Calu3 (cell line): ENCODE data around the gene KIF26B. TPM values are rescaled to one million over a fixed set of nuclear protein-coding genes. Genes with fewer than 3 reads are reported as not detected.
"Not testable (repeated sequence)": the region's sequence is repeated elsewhere in the genome, so short reads cannot be mapped to it uniquely, and the experiment has no call there.

Experiments
- BruUV-seq: library from RNA; stranded (reverse); fragments of 400-500 nt; replicated peaks from 2 replicates; lab custom pipeline; 2021; lab: Mats Ljungman, UMichigan
- CTCF ChIA-PET: fragments of 300-600 bp; sonication (Branson Sonifier 250); formaldehyde crosslinking; loops from one replicate; lab custom pipeline; 2022; ENCODE audit warnings: antibody characterized with exemption; lab: Charles Lee
- DNase-seq: peaks from one replicate; pipeline ENCODE4 v3.0.0; 2022
- H3K27ac Mint-ChIP-seq: one replicate; pipeline ENCODE4 v1.8.0; 2022; ENCODE audit warnings: mixed read lengths; ENCODE audit not compliant: unreplicated experiment
- H3K27me3 Mint-ChIP-seq: one replicate; pipeline ENCODE4 v1.8.0; 2022; ENCODE audit warnings: mixed read lengths; ENCODE audit not compliant: unreplicated experiment
- H3K36me3 Mint-ChIP-seq: one replicate; pipeline ENCODE4 v1.8.0; 2022; ENCODE audit warnings: mild to moderate bottlenecking, moderate library complexity, mixed read lengths; ENCODE audit not compliant: insufficient read depth, unreplicated experiment
- H3K4me1 Mint-ChIP-seq: one replicate; pipeline ENCODE4 v1.8.0; 2022; ENCODE audit warnings: mild to moderate bottlenecking, low read depth, mixed read lengths; ENCODE audit not compliant: unreplicated experiment
- H3K4me3 Mint-ChIP-seq: one replicate; pipeline ENCODE4 v1.8.0; 2022; ENCODE audit warnings: mild to moderate bottlenecking, low read depth, moderate library complexity, mixed read lengths; ENCODE audit not compliant: unreplicated experiment
- H3K9me3 Mint-ChIP-seq: one replicate; pipeline ENCODE4 v1.8.0; 2022; ENCODE audit warnings: low read depth, mixed read lengths; ENCODE audit not compliant: unreplicated experiment
- intact Hi-C: fragments of 100-400 bp; cut with micrococcal nuclease; formaldehyde crosslinking; loops from one replicate; pipeline ENCODE4 v1.10.0; 2022; ENCODE audit not compliant: unreplicated experiment
- total RNA-seq: library from RNA; stranded (reverse); gene quantifications from 2 replicates; pipeline ENCODE4 v1.2.3, GENCODE V29; 2022
- TF ChIP-seq, protein P1 (sequence below): fragments of 200-600 bp; IDR thresholded peaks from one replicate; pipeline ENCODE4 v1.8.0; 2022; ENCODE audit warnings: antibody characterized with exemption; ENCODE audit not compliant: unreplicated experiment

KIF26B gene
- total RNA-seq, 1 experiment from 2014 or later = 1.1 TPM

DNA sequence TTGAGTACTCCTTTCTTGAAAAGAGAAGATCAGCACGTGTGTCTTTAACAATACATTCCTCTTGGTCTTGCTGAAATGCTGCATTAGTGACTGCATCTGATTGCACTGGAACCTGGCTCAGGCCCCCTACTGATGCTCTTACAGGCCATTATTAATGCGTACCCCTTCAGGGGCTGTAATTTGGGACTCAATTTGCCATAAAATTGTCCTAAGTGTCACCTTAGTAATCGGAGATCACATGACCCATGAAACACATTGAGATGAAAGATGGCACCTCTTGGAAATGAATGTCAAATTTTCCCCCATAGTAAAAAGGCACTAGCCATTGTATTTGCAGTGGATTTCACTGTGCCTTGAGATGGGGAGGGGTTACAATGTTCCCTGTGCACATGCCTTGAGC lies 563.3 kb downstream of the KIF26B start:
- DNase-seq = no peak
- CTCF ChIA-PET = no interaction called here
- Mint-ChIP-seq H3K27me3 (no peaks in the 10 kb centered on the region), H3K36me3 (no peaks in the 10 kb centered on the region), H3K27ac (no peak overlapping the region), H3K4me1 (no peaks in the 10 kb centered on the region), H3K4me3 (no peak overlapping the region), H3K9me3 (peaks cover 2% of the 10 kb centered on the region)
- intact Hi-C loops = loop anchor here (5.0 kb wide), 1 partner anchor 139 kb away; no protein-coding TSS in a partner anchor
- no TSS peak for BruUV-seq
- TF ChIP-seq, protein P1, sequence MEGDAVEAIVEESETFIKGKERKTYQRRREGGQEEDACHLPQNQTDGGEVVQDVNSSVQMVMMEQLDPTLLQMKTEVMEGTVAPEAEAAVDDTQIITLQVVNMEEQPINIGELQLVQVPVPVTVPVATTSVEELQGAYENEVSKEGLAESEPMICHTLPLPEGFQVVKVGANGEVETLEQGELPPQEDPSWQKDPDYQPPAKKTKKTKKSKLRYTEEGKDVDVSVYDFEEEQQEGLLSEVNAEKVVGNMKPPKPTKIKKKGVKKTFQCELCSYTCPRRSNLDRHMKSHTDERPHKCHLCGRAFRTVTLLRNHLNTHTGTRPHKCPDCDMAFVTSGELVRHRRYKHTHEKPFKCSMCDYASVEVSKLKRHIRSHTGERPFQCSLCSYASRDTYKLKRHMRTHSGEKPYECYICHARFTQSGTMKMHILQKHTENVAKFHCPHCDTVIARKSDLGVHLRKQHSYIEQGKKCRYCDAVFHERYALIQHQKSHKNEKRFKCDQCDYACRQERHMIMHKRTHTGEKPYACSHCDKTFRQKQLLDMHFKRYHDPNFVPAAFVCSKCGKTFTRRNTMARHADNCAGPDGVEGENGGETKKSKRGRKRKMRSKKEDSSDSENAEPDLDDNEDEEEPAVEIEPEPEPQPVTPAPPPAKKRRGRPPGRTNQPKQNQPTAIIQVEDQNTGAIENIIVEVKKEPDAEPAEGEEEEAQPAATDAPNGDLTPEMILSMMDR = no peak

DNA sequence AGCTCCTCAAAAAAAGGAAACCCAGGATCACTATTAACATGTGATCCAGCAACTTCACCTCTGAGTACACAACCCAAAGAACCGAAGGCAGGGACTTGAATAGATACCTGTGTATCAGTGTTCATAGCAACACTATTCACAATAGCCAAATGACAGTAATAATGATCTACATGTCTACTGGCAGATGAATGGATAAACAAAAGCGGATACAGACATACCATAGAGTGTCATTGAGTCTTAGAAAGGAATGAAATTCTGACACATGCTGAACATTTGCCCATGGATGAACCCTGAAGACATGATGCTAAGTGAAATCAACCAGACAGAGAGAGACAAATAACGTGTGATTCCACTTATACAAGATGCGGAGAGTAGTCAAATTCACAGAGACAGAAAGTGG lies 564.2 kb downstream of the KIF26B start:
- no peaks in the 10 kb centered on the region for H3K4me1 Mint-ChIP-seq
- CTCF ChIA-PET = interaction anchor here (0.8 kb wide), 1 partner anchor 1447 kb away, joined by 3 read pairs; no protein-coding TSS in a partner anchor
- no peaks in the 10 kb centered on the region for H3K36me3 Mint-ChIP-seq
- TF ChIP-seq, protein P1 = no peak
- H3K27me3 Mint-ChIP-seq = no peaks in the 10 kb centered on the region
- no TSS peak for BruUV-seq
- no peak for DNase-seq
- H3K27ac Mint-ChIP-seq = no peak overlapping the region
- no peak overlapping the region for H3K4me3 Mint-ChIP-seq
- peaks cover 2% of the 10 kb centered on the region for H3K9me3 Mint-ChIP-seq
- intact Hi-C loops = loop anchor here (5.0 kb wide), 1 partner anchor 138 kb away; no protein-coding TSS in a partner anchor

DNA sequence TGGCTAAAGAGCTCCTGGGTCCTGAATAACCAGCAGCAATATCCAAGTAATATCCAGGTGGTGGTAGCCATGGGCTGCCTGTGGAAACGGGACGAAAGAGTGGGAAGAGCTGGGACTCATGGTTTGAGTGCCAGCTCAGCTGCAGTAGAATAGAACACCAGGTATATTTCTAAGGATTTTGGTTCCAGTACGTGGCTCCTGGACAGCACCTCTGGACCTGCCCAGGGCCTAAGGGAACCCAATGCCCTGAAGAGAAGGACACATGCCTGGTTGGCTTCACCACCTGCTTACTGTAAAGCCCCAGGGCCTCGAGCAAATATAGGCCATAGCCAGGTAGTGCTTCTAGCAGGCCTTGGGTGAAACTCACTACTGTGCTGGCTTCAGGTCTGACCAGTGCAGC lies 566.7 kb downstream of the KIF26B start:
- no peak overlapping the region for H3K27ac Mint-ChIP-seq
- DNase-seq = no peak
- TF ChIP-seq, protein P1 = no peak
- H3K4me3 Mint-ChIP-seq = no peak overlapping the region
- no peaks in the 10 kb centered on the region for H3K27me3 Mint-ChIP-seq
- peaks cover 7% of the 10 kb centered on the region for H3K9me3 Mint-ChIP-seq
- CTCF ChIA-PET = no interaction called here
- intact Hi-C loops = no loop called here
- no peaks in the 10 kb centered on the region for H3K36me3 Mint-ChIP-seq
- H3K4me1 Mint-ChIP-seq = no peaks in the 10 kb centered on the region
- BruUV-seq = no TSS peak

DNA sequence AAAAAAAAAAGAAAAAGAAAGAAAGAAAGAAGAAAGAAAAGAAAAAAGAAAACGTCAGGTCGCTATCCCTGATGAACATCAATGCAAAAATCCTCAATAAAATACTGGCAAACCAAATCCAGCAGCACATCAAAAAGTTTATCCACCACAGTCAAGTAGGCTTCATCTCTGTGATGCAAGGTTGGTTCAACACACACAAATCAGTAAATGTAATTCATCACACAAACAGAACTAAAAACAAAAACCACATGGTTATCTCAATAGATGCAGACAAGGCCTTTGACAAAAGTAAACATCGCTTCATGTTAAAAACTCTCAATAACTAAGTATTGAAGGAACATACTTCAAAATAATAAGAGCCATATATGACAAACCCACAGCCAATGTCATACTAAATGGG lies 573.2 kb downstream of the KIF26B start:
- H3K4me1 Mint-ChIP-seq, DNase-seq, H3K27me3 Mint-ChIP-seq, intact Hi-C loops, CTCF ChIA-PET, H3K36me3 Mint-ChIP-seq, H3K4me3 Mint-ChIP-seq, BruUV-seq, H3K27ac Mint-ChIP-seq: not testable (repeated sequence)
- peaks cover 20% of the 10 kb centered on the region for H3K9me3 Mint-ChIP-seq

DNA sequence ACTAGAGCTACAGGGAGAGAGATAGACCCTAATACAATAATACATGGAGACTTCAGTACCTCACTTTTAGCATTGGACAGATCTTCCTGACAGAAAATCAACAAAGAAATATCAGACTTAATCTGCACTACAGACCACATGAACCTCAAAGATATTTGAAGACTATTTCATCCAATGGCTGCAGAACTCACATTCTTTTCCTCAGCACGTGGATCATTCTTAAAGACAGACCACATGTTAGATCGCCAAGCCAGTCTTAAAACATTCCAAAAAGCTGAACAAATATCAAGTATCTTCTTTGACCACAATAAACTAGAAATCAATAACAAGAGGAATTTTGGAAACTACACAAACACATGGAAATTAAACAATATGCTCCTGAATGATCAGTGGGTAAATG lies 576.0 kb downstream of the KIF26B start:
- H3K27me3 Mint-ChIP-seq = no peaks in the 10 kb centered on the region
- H3K27ac Mint-ChIP-seq = no peak overlapping the region
- BruUV-seq = no TSS peak
- DNase-seq = no peak
- no peaks in the 10 kb centered on the region for H3K4me1 Mint-ChIP-seq
- intact Hi-C loops = no loop called here
- H3K36me3 Mint-ChIP-seq = no peaks in the 10 kb centered on the region
- no peak overlapping the region for H3K4me3 Mint-ChIP-seq
- TF ChIP-seq, protein P1 = no peak
- H3K9me3 Mint-ChIP-seq = peaks cover 17% of the 10 kb centered on the region
- CTCF ChIA-PET = no interaction called here

DNA sequence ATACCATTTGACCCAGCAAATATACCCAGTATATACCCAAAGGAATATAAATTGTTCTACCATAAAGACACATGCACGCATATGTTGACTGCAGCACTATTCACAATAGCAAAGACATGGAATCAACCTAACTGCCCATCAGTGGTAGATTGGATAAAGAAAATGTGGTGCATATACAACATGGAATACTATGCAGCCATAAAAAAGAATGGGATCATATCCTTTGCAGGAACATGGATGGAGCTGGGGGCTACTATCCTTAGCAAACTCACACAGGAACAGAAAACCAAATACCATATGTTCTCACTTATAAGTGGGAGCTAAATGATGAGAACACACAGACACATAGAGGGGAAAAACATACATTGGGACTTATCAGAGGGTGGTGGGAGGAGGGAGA lies 585.6 kb downstream of the KIF26B start:
- H3K4me3 Mint-ChIP-seq, BruUV-seq, H3K4me1 Mint-ChIP-seq, H3K9me3 Mint-ChIP-seq, H3K27ac Mint-ChIP-seq, DNase-seq, CTCF ChIA-PET, intact Hi-C loops, H3K36me3 Mint-ChIP-seq, H3K27me3 Mint-ChIP-seq: not testable (repeated sequence)
